ENCODE measurements around the gene BECN2.
A peak's percentile ranks its signal among the peaks of the same experiment; 100 is the strongest.
"Not testable (repeated sequence)": the region's sequence is repeated elsewhere in the genome, so short reads cannot be mapped to it uniquely, and the experiment has no call there.

The BECN2 gene

DNA sequence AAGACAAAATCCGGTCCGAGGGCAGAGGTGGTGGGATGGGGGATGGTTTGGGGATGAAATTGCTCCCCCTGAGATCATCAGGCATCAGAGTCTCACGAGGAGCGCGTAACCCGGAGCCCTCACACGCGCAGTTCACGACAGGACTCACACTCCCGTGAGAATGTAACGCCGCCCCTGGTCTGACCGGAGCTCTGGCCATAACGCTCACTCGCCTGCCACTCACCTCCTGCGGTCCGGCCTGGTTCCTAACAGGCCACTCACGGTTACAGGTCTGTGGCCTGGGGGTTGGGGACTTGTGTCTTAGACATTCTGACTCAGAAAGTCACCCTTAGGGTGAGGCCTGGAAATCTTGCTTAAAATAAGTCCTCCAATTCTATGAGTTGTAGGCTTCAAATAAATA lies 21.5 kb downstream of the BECN2 start:
- TF ChIP-seq, protein P1, sequence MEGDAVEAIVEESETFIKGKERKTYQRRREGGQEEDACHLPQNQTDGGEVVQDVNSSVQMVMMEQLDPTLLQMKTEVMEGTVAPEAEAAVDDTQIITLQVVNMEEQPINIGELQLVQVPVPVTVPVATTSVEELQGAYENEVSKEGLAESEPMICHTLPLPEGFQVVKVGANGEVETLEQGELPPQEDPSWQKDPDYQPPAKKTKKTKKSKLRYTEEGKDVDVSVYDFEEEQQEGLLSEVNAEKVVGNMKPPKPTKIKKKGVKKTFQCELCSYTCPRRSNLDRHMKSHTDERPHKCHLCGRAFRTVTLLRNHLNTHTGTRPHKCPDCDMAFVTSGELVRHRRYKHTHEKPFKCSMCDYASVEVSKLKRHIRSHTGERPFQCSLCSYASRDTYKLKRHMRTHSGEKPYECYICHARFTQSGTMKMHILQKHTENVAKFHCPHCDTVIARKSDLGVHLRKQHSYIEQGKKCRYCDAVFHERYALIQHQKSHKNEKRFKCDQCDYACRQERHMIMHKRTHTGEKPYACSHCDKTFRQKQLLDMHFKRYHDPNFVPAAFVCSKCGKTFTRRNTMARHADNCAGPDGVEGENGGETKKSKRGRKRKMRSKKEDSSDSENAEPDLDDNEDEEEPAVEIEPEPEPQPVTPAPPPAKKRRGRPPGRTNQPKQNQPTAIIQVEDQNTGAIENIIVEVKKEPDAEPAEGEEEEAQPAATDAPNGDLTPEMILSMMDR (conservative IDR thresholded peaks at IDR 0.05), result no peak
- H3K27ac ChIP-seq, result peak overlapping the region; percentile 49; the same call in 1 of the 2 replicates

DNA sequence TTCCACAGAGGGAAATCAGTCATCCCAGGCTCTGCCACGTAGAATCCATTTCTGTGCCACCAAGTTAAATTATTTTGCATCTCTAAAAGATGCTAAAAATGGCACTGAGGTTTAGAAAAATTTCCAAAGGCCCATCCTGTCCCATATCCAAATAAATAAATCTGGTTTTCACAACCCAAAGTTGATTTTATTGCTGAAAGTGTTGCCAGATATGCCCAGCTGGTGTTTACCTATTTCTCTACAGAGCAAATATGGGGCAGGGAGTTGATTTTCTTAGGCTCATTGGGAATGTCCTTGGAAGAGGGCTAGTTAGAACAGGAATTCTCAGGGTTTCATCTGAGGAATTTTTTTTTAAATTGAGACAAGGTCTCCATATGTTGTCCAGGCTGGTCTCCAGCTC lies 22.4 kb downstream of the BECN2 start:
- TF ChIP-seq, protein P1 (conservative IDR thresholded peaks at IDR 0.05), result no peak

DNA sequence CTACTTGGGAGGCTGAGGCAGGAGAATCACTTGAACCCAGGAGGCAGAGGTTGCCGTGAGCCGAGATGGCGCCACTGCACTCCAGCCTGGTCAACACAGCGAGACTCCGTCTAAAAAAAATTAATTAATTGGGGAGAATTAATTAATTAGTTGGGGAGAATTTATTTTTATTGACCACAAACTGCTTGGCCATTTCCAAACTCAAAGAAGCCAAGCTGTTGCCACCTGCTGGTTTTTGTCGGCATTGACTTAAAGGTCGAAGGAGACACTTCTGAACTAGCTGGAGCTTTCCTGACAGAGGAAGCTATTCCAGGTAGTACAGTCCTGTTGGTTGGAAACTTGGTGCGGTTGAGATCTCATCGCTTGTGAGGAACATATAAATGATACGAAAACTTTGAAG lies 28.2 kb downstream of the BECN2 start:
- TF ChIP-seq, protein P1 (conservative IDR thresholded peaks at IDR 0.05), result peak; percentile 70
- H3K27ac ChIP-seq, result no peak overlapping the region

More for the DNA sequence above, 22.4 kb downstream of the BECN2 start:
- peak overlapping the region; percentile 49 for H3K27ac ChIP-seq

DNA sequence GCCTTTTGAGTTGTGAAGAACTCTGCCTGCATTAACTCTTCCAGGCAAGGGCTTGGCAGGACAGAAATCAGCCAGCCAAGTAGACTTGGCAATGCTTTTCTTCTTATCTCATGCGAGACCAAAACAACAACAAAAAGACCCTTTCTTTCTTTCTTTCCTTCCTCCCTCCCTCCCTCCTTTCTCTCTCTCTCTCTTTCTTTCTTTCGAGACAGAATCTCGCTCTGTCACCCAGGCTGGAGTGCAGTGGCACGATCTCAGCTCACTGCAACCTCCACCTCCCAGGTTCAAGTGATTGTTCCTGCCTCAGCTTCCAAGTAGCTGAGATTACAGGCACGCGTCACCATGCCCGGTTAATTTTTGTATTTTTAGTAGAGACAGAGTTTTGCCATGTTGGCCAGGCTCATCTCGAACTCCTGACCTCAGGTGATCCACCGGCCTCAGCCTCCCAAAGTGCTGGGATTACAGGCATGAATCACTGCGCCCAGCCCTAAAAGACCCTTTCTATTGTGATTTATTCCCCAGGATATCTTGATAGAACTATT lies 30.9 kb downstream of the BECN2 start:
- not testable (repeated sequence) for H3K27ac ChIP-seq

DNA sequence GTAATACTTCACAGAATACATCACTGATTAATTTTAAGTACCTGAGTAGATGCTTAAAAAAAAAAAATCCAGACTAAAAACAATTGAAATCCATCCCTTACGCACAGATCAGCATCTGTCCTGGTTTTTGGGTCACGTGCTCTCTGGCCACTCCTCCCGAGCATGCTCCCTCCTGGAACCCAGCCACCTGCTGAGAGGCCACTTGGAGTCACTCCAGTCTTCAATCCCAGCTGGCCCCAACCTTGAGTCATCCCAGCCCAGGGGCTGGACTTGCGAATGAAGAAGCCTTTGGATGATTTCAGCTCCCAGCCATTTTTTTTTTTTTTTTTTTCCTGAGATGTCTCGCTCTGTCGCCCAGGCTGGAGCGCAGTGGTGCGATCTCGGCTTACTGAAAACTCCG lies 32.5 kb downstream of the BECN2 start:
- no peak overlapping the region for H3K27ac ChIP-seq
- TF ChIP-seq, protein P1 (conservative IDR thresholded peaks at IDR 0.05), result no peak

DNA sequence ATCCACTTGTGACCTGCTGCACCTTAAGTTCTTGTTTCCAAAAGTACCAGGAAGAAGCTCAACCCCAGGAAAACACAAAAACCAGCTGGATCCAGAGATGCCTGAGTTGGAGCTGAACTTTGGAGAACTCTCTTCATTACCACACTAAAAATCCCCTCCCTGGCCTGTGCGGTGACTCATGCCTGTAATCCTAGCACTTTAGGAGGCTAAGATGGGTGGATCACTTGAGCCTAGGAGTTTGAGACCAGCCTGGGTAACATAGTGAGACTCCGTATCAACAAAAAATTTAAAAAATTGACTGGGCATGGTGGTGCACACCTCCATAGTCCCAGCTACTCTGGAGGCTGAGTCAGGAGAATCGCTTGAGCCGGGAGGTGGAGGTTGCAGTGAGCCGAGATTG lies 35.2 kb downstream of the BECN2 start:
- TF ChIP-seq, protein P1 (conservative IDR thresholded peaks at IDR 0.05), result no peak
- H3K27ac ChIP-seq, result no peak overlapping the region

DNA sequence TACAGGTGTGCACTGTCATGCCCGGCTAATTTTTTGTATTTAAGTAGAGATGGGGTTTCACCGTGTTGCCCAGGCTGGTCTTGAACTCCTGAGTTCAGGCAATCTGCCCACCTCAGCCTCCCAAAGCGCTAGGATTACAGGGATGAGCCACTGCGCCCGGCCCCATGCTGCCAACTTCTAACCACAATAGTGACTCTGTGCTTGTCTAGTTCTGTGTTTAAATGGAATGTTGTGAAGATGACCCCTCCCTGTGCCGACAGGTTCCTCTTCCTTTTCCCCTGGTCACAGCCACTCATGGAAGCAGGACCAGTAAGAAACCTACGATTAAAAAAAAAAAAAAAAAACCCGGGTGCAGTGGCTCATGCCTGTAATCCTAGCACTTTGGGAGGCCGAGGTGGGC lies 36.6 kb downstream of the BECN2 start:
- no peak overlapping the region for H3K27ac ChIP-seq
- TF ChIP-seq, protein P1 (conservative IDR thresholded peaks at IDR 0.05), result no peak

DNA sequence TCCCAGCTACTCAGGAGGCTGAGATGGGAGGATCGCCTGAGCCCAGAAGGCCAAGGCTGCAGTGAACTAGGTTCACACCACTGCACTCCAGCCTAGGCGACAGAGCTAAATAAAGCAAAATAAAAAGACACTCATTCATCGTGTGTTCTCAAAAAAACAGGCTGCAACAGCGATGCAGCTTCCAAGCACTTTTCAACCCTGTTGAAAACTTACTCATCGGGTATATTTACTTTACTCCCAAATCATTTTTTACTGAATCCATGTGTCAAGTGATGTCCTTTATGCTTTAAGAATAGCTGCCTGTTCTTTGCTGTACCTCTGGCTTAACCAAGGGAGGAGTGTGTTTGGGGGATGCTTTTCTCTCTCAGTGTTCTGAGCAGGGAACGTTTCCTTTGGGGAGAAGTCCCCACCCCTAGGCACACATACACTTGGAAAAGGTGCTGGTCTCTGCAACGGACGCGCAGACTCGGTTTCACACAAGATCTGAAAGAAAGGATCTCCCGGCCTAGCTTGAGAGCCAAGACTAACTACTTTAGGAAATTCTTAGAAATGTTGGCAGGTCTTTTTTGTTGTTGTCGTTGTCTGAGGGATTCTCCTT lies 39.9 kb downstream of the BECN2 start:
- no peak overlapping the region for H3K27ac ChIP-seq
- TF ChIP-seq, protein P1 (conservative IDR thresholded peaks at IDR 0.05), result no peak

All from VCaP (cell line).